Measurements from ENCODE around the gene TCP10L. TPM values are rescaled to one million over a fixed set of nuclear protein-coding genes. Genes with fewer than 3 reads are reported as not detected.

Gene TCP10L
- total RNA-seq, 6 donors from 2014 or later = 1.0 to 2.7 (median 1.1) TPM; not detected in 3

DNA sequence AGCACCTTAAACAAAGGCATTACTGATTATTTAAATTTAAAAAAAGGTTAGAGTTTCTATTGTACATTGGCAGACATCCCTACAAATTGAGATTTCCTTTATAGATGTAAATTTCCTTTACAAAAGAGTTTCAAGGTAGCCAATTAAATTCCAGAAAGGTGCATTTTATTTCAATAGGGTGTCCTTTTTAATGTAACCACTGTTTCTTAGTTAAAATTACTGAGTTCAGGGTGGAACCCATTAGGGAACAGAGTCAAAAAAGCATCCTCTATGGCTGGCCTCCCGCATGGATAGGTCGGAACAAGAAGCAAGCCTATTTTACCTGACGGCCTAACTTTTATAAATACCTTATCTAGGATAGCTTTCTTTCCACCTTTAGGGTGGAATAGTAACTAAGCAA, 24.4 kb downstream of the TCP10L start:
- no peaks in the 10 kb centered on the region for H3K4me1 ChIP-seq
- DNase-seq (no peak), ATAC-seq (ENCODE audit: low FRiP score in 2 of 2) (no peak)
- no peak overlapping the region for H3K27ac ChIP-seq
- no peaks in the 10 kb centered on the region for H3K27me3 ChIP-seq
- no peak overlapping the region for H3K4me3 ChIP-seq
- H3K9me3 ChIP-seq = peaks cover 0 to 5% (median 0%) of the 10 kb centered on the region in 4 donors
- H3K36me3 ChIP-seq = no peaks in the 10 kb centered on the region
- TF ChIP-seq CTCF (IDR thresholded peaks at IDR 0.05) (no peak), POLR2AphosphoS5 (IDR thresholded peaks at IDR 0.05) (no peak), POLR2A (IDR thresholded peaks at IDR 0.05) (no peak), EP300 (IDR thresholded peaks at IDR 0.05) (no peak)
- 95 to 99% methylated on average over 3 of the region's 3 CpGs for WGBS, 2 donors

DNA sequence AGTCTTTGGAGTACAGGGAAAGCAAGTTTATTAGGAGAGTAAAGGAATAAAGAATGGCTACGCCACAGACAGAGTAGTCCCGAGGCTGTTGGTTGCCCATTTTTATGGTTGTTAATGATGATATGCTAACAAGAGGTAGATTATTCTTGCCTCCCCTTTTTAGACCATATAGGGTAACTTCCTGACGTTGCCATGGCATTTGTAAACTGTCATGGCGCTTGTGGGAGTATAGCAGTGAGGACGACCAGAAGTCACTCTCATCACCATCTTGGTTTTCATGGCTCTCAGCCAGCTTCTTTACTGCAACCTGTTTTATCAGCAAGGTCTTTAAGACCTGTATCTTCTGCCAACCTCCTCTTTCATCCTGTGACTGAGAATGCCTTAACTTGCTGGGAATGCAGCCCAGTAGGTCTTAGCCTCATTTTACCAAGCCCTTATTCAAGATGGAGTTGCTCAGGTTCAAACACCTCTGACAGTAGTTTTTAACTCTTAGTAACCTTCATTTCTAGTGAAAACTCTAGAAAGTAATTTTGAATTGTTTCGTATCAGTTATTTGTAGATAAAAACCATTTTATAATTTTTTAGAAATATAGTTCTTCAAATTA, 26.2 kb downstream of the TCP10L start:
- Histone ChIP-seq H3K36me3 (no peaks in the 10 kb centered on the region), H3K27me3 (no peaks in the 10 kb centered on the region), H3K4me3 (no peak overlapping the region), H3K27ac (no peak overlapping the region), H3K4me1 (no peaks in the 10 kb centered on the region), H3K9me3 (no peaks in the 10 kb centered on the region)
- ATAC-seq (ENCODE audit: low FRiP score in 2 of 2) (no peak), DNase-seq (no peak)
- TF ChIP-seq EP300 (IDR thresholded peaks at IDR 0.05) (no peak), CTCF (IDR thresholded peaks at IDR 0.05) (no peak), POLR2AphosphoS5 (IDR thresholded peaks at IDR 0.05) (no peak), POLR2A (IDR thresholded peaks at IDR 0.05) (no peak)
- WGBS, 2 donors = 86 to 92% methylated on average over 6 of the region's 6 CpGs

DNA sequence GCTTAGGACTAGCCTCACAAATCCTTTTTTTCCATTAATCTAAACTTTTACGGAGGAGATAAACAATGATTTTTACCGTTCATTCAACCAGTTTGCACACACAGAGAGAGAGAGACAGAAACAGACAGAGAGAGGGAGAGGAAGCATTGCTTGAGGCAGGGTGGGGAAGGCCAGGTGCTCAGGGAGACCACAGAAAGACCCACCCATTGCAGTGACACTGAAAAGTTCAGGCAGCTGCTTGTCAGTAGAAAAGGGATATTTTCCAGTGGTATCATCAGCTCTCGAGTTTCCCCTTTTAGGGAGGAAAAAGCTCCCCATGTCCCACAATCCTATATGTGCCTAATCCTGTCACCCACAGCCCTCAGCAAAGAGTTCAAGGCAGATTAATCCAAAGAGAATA, 27.2 kb downstream of the TCP10L start:
- Histone ChIP-seq H3K4me3 (no peak overlapping the region), H3K36me3 (no peaks in the 10 kb centered on the region), H3K4me1 (no peaks in the 10 kb centered on the region), H3K9me3 (no peaks in the 10 kb centered on the region), H3K27ac (no peak overlapping the region), H3K27me3 (no peaks in the 10 kb centered on the region)
- 82 to 85% methylated on average over 3 of the region's 3 CpGs for WGBS, 2 donors
- no peak for TF ChIP-seq EP300 (IDR thresholded peaks at IDR 0.05)
- no peak for TF ChIP-seq CTCF (IDR thresholded peaks at IDR 0.05)
- TF ChIP-seq POLR2A (IDR thresholded peaks at IDR 0.05) = no peak
- no peak for TF ChIP-seq POLR2AphosphoS5 (IDR thresholded peaks at IDR 0.05)
- DNase-seq (no peak), ATAC-seq (ENCODE audit: low FRiP score in 2 of 2) (no peak)

DNA sequence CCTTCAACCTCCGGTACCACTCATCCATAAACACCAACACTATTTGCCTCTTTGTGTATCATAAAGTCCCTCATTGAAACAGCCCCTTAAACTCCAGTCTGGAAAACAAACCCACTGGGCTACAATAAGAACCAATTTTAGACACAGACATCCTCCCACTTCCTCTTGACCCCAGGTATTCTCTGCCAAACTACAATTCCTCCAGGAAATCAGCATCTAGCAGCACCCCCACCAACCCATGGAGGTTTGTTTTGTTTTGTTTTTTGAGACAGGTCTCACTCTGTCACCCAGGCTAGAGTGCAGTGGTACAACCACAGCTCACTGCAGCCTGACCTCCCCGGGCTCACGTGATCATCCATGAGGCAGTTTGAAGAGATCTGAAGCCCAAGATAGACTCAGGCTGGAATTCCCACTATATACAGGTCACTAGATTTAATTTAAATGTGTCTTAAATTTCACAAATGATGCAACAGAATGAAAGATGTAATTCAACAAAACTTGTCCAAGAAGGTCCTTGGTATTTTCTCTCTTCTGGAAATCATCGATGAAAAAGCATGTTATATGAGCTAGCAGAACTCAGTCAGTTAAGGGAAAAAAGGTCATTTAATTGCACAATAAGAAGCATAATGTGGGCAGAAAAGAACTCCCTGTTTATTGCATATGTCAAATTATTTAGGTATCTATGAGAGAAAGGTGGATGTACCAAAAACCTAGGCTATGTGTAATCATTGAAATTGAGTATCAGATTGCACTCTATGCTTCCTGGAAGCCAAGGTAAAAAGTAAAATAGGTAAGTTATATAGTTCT, 30.3 kb downstream of the TCP10L start:
- H3K9me3 ChIP-seq = no peaks in the 10 kb centered on the region
- DNase-seq (no peak), ATAC-seq (ENCODE audit: low FRiP score in 2 of 2) (no peak)
- no peak for TF ChIP-seq EP300 (IDR thresholded peaks at IDR 0.05)
- no peak for TF ChIP-seq CTCF (IDR thresholded peaks at IDR 0.05)
- no peak for TF ChIP-seq POLR2AphosphoS5 (IDR thresholded peaks at IDR 0.05)
- no peak for TF ChIP-seq POLR2A (IDR thresholded peaks at IDR 0.05)
- no peaks in the 10 kb centered on the region for H3K27me3 ChIP-seq
- WGBS, 2 donors = 85 to 93% methylated on average over 4 of the region's 4 CpGs
- no peak overlapping the region for H3K27ac ChIP-seq
- H3K4me3 ChIP-seq = no peak overlapping the region
- no peaks in the 10 kb centered on the region for H3K4me1 ChIP-seq
- no peaks in the 10 kb centered on the region for H3K36me3 ChIP-seq
